Skeletal muscle tissue (tissue), 4 donors: ENCODE results near the gene PABPN1L. TPM values are rescaled to one million over a fixed set of nuclear protein-coding genes. Genes with fewer than 3 reads are reported as not detected.
A peak's percentile ranks its signal among the peaks of the same experiment; 100 is the strongest.

ENCODE experiments used
- H3K27ac ChIP-seq: one replicate; pipeline ENCODE4 v1.7.0; 2013; ENCODE audit warnings: mild to moderate bottlenecking, low read depth, low read length, inconsistent platforms
- H3K27me3 ChIP-seq, 3 donors: one replicate each; pipeline ENCODE4 v1.7.0; 2013; ENCODE audit warnings: low read length in 3 of 3; ENCODE audit not compliant: control insufficient read depth in 3 of 3, insufficient read depth in 3 of 3
- H3K36me3 ChIP-seq, 3 donors: one replicate each; pipeline ENCODE4 v1.7.0; 2013; ENCODE audit warnings: low read length in 3 of 3; ENCODE audit not compliant: control insufficient read depth in 3 of 3, insufficient read depth in 3 of 3
- H3K4me1 ChIP-seq, 3 donors: one replicate each; pipeline ENCODE4 v1.7.0; 2013; ENCODE audit warnings: low read length in 3 of 3, mild to moderate bottlenecking in 3 of 3; ENCODE audit not compliant: control insufficient read depth in 3 of 3, insufficient read depth in 3 of 3
- H3K4me3 ChIP-seq, 3 donors: one replicate each; pipeline ENCODE4 v1.7.0; 2013; ENCODE audit warnings: low read length in 3 of 3
- H3K9ac ChIP-seq, 3 donors: one replicate each; pipeline ENCODE4 v1.7.0; 2013; ENCODE audit warnings: low read length in 3 of 3, mild to moderate bottlenecking in 3 of 3, moderate library complexity in 2 of 3, low read depth in 1 of 3
- H3K9me3 ChIP-seq, 3 donors: one replicate each; pipeline ENCODE4 v1.7.0; 2013; ENCODE audit warnings: low read length in 3 of 3; ENCODE audit not compliant: control insufficient read depth in 3 of 3
- total RNA-seq: library from RNA; depleted of rRNA; stranded (reverse); fragments of >200 nt; gene quantifications from one replicate; pipeline ENCODE4 v1.2.3, GENCODE V29; 2014
- donor health status: Osteomylitis.

The PABPN1L gene
- total RNA-seq, 1 donor from 2014 or later: not detected

DNA sequence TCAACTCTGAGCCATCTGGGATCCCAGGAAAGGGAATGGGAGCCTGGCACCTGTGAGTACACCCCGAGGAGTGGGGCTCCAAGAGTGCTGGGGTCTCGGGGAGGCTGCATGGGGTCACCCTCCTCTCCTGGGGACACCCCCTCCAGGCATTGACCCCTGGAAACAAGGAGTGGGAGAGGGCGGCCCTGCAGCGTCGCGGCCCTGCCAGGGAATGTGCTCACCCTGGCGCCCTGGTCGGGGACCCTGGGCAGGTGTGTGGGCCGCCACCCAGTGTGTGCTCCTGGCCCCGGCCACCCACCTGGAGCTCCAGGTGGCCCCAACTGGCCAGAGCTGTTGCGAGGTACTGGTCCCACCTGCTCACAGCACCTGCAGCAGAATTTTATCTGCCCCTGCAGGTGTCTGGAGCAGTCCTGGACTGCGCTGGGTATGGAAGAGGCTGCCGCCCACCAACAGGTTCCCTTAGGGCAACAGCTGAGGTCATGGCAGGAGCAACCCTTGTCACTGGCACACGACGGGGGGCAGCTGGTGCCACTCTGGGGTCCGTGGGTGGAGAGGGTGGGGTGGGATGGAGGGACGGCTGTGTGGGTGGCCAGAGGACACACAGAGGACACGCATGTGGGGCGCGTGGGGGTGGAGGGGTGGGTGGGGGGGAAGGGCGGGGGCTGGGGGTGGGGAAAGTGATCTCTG lies 5.4 kb upstream of the PABPN1L start:
- H3K4me1 ChIP-seq: peaks cover 0 to 13% (median 10%) of the 10 kb centered on the region in 3 donors
- no peak overlapping the region for H3K27ac ChIP-seq

DNA sequence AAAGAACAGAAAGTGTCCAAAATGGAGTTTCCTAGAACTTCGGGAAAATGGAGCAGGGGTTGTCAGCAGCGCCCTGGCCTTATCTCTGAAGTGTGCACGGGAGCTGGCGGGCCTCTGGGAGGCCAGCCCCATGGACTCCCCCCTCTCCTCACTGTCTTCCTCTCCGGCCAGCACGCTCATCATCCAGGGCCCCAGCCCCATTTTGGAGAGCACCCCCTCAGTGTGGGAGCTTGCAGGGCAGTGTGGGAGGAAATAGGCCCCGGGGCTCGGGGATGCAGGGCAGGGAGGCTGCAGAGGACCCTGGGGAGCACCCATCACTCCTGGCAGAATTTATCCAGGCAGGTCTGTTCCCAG lies 4.9 kb upstream of the PABPN1L start:
- Histone ChIP-seq H3K9ac (no peak overlapping the region), H3K9me3 (no peaks in the 10 kb centered on the region), H3K36me3 (peaks cover 0 to 8% (median 4%) of the 10 kb centered on the region in 3 donors), H3K4me3 (peak overlapping the region in 1 of 3 donors; percentile 6), H3K27ac (no peak overlapping the region), H3K4me1 (peaks cover 0 to 13% (median 10%) of the 10 kb centered on the region in 3 donors), H3K27me3 (peaks cover 0 to 29% (median 6%) of the 10 kb centered on the region in 3 donors)

More for the DNA sequence above, 5.4 kb upstream of the PABPN1L start:
- H3K4me3 ChIP-seq: no peak overlapping the region
- H3K27me3 ChIP-seq: peaks cover 0 to 29% (median 6%) of the 10 kb centered on the region in 3 donors
- no peaks in the 10 kb centered on the region for H3K9me3 ChIP-seq
- H3K9ac ChIP-seq: no peak overlapping the region
- peaks cover 5 to 12% (median 8%) of the 10 kb centered on the region in 3 donors for H3K36me3 ChIP-seq

DNA sequence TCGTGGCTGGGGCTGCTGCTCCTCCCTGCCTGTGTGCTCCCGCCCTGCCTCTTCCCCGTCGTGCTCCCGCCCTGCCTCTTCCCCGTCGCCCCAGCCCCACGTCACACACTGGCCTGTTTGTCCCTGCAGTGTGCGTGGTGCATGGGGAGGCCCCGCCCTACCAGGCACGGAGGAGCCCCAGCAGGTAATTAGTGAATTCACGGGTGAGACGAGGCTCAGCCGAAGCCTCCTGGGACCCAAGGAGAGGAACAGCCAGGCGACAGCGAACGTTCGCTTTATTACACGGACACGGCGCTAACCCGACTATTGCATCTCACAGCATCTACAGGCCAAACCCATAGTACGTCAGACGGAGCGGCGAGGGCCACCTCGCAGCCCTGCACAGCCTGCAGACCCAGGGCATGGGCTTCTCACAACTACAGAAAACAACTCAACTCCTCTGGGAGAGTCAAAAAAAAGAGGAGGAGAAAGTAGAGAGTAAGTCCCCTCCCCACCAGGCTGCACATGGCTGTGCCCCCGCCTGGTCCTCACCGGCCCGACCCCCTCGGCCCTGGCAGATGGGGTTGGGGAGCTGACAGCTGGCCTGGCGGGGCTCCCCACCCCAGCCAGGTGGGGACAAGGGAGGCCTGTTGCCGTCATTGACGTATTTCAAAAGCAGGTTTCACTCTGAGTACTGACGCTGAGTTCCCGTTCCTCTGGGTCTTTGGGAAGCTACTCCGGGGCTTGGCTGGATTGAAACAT lies 4.3 kb upstream of the PABPN1L start:
- H3K4me1 ChIP-seq: peaks cover 0 to 13% (median 10%) of the 10 kb centered on the region in 3 donors
- peaks cover 0 to 4% (median 3%) of the 10 kb centered on the region in 3 donors for H3K36me3 ChIP-seq
- peak overlapping the region in 2 of 3 donors; percentile 32 to 45 for H3K4me3 ChIP-seq
- peak overlapping the region in 1 of 3 donors; percentile 25 for H3K9ac ChIP-seq
- no peak overlapping the region for H3K27ac ChIP-seq
- H3K9me3 ChIP-seq: no peaks in the 10 kb centered on the region
- H3K27me3 ChIP-seq: peaks cover 0 to 31% (median 6%) of the 10 kb centered on the region in 3 donors

DNA sequence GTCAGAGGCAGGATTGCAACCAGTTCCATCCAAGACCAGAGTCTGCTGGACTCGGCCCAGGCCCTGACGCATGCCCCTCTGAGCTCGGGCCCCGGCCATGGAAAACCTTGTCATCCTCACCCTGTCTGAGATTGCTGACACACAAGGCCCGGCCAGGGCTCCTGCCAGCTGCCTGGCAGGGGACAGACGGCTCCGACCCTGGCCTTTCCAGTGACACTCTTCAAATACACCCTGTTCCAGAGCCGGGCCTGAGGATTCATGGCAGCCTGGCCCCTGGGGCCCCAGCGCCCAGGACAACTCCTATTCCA lies 3.2 kb upstream of the PABPN1L start:
- no peaks in the 10 kb centered on the region for H3K9me3 ChIP-seq
- H3K27me3 ChIP-seq: peaks cover 0 to 33% (median 6%) of the 10 kb centered on the region in 3 donors
- peaks cover 0 to 13% (median 10%) of the 10 kb centered on the region in 3 donors for H3K4me1 ChIP-seq
- H3K9ac ChIP-seq: peak overlapping the region in 1 of 3 donors; percentile 33
- no peak overlapping the region for H3K27ac ChIP-seq
- H3K36me3 ChIP-seq: no peaks in the 10 kb centered on the region
- H3K4me3 ChIP-seq: no peak overlapping the region

DNA sequence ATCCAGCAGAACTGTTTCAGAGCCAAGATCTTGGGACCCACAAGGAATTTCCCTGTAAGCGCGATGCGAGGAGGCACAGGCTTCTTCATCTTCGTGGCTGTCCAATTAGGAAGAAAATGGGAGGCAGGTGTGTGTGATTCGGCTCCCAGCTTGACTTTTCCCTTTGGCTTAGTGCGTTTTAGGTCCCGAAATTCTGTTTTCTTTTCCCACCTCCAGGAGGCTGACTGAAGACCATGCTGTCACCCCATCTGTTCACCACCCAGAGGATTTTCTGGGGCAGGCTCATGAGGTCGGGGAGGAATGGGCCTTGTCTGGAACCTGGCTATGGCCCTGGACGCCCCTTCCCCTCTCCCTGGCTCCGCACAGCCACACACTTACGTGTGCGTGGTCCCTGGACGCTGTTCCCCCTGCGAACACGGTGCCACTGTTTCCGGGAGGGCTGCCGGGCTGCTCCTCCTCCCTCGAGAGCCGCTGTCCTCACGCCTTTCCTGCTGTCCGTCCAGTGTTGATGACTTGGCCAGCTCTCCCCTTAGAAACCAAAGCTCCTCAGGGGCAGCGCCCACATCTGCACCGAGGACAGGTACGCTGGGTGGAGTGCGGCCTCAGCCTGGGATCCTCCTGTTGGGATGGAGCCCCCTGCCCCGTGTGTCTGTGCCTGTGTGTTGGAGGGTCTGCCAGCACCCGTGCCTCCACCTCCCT lies 2.7 kb upstream of the PABPN1L start:
- Histone ChIP-seq H3K4me1 (peaks cover 0 to 13% (median 10%) of the 10 kb centered on the region in 3 donors), H3K4me3 (no peak overlapping the region), H3K27me3 (peaks cover 0 to 33% (median 6%) of the 10 kb centered on the region in 3 donors), H3K9me3 (no peaks in the 10 kb centered on the region), H3K27ac (no peak overlapping the region), H3K9ac (peak overlapping the region in 1 of 3 donors; percentile 33), H3K36me3 (no peaks in the 10 kb centered on the region)

DNA sequence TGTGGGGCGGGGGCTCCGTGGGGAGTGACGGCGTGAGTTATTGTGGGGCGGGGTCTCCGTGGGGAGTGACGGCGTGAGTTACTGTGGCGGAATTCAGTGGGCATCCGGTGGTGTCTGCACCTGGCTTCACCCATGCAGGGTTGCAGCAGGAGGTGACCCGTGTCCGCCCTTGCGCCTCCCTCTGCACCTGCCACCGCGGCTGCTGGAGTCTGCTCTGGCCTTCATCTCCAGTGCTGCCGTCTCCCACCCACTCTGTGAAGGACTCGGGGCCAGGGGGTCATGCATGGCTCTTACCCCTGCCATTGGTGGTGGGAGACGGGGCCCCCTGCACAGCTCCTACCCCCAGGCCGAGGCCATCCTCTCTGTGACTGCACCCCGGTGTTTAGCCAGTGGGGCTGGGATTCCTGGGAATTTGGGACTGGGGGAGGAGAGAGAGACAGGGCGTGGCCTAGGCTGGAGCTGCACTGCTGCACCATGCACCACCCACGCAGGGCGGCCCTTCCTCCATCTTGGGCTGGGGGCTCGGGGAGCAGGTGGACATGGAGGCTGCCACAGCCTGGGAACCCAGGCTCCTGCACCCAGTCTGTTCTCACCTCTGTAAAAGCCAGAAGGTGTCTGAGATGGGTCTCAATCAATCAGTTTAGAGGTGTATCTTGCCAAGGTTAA lies 1.3 kb upstream of the PABPN1L start:
- H3K4me3 ChIP-seq: no peak overlapping the region
- peaks cover 0 to 13% (median 10%) of the 10 kb centered on the region in 3 donors for H3K4me1 ChIP-seq
- H3K27ac ChIP-seq: no peak overlapping the region
- H3K9me3 ChIP-seq: no peaks in the 10 kb centered on the region
- H3K9ac ChIP-seq: no peak overlapping the region
- H3K27me3 ChIP-seq: peaks cover 0 to 29% (median 6%) of the 10 kb centered on the region in 3 donors
- H3K36me3 ChIP-seq: peaks cover 2 to 3% (median 2%) of the 10 kb centered on the region in 3 donors

DNA sequence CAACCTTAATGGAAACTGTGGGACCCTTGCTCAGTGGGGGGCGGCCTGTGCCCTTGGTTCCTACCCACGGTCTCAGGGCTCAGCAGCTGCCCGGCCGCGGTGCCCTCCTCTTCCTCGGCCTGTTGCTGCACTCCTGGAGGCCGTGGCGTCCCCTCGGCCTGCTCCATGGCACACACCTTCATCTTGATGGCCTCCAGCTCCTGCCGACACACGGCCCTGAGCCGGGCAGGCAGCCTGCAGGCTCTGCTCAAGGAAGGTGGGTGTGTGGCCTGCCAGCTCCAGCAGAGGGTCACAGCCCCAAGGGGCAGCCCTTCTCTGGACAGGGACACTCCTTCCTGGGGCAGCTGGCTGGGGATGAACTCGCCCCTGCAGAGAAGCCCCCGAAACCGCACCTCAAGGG lies 718 bp downstream of the PABPN1L start:
- H3K36me3 ChIP-seq: peaks cover 16 to 21% (median 17%) of the 10 kb centered on the region in 3 donors
- no peak overlapping the region for H3K27ac ChIP-seq
- no peak overlapping the region for H3K4me3 ChIP-seq
- peaks cover 0 to 10% (median 8%) of the 10 kb centered on the region in 3 donors for H3K4me1 ChIP-seq
- H3K27me3 ChIP-seq: peaks cover 0 to 18% (median 6%) of the 10 kb centered on the region in 3 donors
- no peaks in the 10 kb centered on the region for H3K9me3 ChIP-seq
- no peak overlapping the region for H3K9ac ChIP-seq

DNA sequence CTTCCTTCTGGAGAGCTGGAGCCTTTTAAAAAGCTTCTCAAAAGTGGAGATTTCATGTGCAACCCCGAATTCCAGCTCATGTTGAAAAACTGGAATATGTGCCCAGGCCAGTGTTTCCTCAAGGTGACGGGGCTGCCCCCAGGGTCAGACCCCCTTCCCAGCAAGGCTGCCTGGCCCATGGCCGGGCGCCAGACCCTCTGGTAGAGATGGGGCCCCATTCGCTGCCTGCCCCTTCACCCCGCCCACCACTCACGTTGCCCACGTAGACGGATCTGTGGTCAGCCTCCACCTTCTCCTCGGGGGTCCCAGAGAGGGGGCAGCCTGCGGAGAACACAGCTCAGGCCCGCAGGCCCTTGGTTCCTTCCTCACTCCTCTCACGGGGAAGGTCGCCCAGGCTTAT lies 1.1 kb downstream of the PABPN1L start:
- Histone ChIP-seq H3K4me3 (no peak overlapping the region), H3K27ac (no peak overlapping the region), H3K9ac (no peak overlapping the region), H3K9me3 (no peaks in the 10 kb centered on the region), H3K36me3 (peaks cover 21 to 26% (median 21%) of the 10 kb centered on the region in 3 donors), H3K4me1 (peaks cover 0 to 5% (median 4%) of the 10 kb centered on the region in 3 donors), H3K27me3 (peaks cover 0 to 13% (median 6%) of the 10 kb centered on the region in 3 donors)

DNA sequence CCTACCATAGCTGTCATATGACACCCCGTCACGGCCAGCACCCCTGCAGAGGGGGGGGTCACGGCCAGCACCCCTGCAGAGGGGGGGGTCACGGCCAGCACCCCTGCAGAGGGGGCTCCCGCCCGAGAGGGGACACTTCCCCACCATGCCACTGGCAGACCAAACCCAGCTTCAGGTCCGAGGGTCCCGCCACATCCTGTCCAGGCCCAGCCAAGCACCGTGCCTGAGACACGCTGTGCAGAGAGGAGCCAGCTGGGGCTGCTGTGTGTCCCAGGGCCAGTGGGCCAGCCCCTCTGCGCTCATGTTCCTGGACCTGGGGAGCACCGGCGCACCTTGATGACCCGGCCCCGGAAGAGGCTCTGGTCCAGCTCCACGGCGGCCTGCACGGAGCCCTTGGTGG lies 1.9 kb downstream of the PABPN1L start:
- Histone ChIP-seq H3K36me3 (peaks cover 28 to 34% (median 29%) of the 10 kb centered on the region in 3 donors), H3K27me3 (peaks cover 0 to 7% (median 6%) of the 10 kb centered on the region in 3 donors), H3K27ac (no peak overlapping the region), H3K9me3 (no peaks in the 10 kb centered on the region), H3K4me1 (peaks cover 0 to 3% (median 0%) of the 10 kb centered on the region in 3 donors), H3K4me3 (no peak overlapping the region), H3K9ac (no peak overlapping the region)
